EL (cell line): ENCODE measurements around the gene PMEPA1.
A peak's percentile ranks its signal among the peaks of the same experiment; 100 is the strongest.

Experiments
- DNase-seq: peaks from one replicate; pipeline ENCODE4 v3.0.0-alpha.2; 2016

The PMEPA1 gene, protein sequence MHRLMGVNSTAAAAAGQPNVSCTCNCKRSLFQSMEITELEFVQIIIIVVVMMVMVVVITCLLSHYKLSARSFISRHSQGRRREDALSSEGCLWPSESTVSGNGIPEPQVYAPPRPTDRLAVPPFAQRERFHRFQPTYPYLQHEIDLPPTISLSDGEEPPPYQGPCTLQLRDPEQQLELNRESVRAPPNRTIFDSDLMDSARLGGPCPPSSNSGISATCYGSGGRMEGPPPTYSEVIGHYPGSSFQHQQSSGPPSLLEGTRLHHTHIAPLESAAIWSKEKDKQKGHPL

DNA sequence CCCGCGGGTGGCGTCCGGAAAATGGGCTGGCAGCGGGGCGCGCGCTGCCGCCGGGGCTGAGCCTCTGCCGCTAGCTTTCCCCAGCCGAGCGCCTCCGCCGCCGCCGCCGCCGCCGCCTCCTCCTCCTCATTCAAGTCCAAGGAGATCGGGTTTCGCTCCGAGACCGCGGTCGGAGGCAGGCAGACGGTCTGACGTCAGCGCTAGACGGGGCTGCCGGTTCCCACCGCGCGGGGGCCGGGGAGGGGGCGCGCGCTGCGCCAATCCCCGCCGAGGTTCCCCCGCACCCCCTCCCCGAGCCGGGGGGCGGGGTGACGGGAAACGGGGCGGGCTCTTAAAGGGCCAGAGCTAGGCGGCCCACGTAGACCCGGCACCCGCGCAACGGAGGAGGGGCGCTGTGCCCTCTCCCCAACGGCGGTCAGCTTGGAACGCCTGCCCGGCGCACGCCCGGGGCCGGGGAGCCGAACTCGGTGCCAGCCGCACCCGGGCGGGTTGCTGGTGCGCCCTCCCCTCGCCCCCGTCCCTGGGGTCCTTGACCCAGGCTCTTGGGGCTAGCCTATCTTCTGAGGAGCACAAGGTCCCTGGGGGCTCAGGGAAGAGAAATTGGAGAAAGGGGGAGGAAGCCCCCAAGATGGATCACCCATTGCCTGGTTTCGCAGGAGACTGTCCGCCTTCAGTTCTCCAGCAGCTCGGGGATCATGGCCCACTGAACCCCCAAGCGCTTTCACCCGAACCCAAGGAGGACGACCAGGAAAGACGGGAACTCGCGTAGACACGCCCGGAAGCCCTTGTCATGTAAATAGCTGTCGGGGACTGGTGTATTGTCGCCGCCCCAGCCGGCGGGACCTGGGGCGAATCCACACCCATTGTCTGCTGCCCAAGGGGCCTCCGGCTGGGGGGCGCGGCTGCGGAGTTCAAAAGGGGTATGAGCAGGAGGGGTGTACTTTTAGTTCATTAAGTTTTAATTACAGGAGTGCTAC is at the start of gene PMEPA1:
Gene PMEPA1, minus strand, starts transcription at position 193 of the 977 bp plus-strand sequence. CDS start 433 bp downstream, outside the sequence.
- peak; percentile 91 for DNase-seq

DNA sequence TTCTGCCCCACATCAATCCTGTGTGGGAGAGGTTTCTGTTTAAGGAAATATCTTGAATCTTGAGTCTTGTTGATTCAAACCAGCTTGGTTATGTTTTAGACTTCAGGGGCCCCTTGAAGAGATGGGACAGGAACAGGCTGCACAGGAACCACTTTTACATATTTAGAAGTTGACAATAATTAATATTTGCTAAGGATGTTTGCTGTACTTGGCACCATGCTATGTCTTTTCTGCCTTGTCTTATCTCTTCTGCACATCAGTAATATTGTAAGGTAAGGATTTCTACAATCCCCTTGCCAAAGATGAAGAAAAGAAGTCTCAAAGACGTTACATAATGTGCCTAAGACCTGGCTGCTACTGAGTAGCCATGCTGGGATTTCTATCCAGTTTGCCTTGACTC is 48.0 kb upstream of the PMEPA1 start:
- DNase-seq = no peak

DNA sequence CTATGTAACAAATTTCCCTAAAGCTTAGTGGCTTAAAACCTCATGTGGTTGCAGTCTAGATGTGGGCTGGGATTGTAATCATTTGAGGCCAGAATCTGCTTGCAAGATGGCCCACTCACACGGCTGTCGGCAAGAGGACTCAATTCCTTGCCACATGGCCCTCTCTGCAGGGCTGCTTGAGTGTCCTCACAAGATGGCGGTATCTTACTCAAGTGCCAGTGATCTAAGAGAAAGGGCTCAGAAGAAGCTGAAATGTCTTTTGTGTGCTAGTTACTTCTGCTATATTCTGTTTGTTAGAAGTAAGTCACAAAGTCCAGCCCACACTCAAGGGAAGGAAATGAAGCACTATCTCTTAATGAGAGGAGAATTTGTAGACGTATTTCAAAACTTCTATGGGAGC is 47.1 kb upstream of the PMEPA1 start:
- DNase-seq = no peak

DNA sequence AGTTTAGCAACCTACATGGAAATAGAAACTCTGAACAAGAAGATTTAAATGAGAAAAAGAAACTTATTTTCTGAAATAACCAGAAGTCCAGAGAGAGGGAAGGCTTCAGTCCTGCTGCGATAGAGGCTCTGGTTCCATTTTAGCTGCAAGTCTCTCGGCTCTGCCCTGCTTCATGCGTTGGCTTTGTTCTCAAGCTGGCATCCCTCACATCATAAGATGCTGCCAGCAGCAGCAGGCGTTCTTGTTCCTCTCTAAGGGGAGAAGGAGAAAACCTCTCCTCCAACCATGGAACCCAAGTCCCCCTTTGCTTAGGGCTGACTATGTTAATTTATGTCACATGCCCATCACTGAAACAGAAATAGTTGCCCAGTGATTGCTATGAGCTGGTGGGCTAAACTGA is 46.4 kb upstream of the PMEPA1 start:
- no peak for DNase-seq

DNA sequence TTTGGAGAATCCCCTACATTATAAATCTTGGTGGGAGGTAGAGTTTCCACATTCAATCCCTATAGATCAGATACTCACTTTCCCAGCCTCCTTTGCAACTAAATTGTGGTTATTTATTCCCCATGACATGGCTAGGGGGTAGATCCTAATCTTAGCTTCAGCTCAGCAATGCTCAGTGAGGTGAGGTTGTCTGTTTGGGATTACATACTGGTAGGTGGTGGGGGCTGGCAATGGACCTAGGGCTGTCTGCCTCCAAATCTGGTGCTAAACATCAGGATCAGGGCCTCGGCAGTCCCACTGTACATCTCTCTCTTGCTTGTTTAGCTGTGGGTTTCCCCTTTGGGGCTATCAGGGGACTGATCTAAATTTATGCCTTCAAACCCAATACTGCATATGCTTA is 45.8 kb upstream of the PMEPA1 start:
- no peak for DNase-seq

DNA sequence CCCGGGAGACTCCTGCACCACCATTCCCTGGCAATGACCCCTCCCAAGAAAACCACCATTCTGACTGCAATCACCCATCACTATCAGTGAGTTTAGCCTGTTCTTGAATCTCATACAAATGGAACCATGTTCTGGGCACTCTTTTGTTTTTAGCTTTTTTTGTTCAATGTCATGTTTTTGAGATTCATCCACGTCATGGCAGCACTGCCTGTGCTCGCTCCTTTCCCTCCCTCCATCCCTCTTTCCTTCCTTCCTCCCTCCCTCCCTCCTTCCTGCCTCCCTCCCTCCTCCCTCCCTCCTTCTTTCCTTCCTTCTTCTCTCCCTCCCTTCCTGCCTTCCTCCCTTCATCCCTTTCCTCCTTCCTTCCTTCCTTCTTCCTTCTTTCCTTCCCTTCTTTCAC is 44.4 kb upstream of the PMEPA1 start:
- no peak for DNase-seq

DNA sequence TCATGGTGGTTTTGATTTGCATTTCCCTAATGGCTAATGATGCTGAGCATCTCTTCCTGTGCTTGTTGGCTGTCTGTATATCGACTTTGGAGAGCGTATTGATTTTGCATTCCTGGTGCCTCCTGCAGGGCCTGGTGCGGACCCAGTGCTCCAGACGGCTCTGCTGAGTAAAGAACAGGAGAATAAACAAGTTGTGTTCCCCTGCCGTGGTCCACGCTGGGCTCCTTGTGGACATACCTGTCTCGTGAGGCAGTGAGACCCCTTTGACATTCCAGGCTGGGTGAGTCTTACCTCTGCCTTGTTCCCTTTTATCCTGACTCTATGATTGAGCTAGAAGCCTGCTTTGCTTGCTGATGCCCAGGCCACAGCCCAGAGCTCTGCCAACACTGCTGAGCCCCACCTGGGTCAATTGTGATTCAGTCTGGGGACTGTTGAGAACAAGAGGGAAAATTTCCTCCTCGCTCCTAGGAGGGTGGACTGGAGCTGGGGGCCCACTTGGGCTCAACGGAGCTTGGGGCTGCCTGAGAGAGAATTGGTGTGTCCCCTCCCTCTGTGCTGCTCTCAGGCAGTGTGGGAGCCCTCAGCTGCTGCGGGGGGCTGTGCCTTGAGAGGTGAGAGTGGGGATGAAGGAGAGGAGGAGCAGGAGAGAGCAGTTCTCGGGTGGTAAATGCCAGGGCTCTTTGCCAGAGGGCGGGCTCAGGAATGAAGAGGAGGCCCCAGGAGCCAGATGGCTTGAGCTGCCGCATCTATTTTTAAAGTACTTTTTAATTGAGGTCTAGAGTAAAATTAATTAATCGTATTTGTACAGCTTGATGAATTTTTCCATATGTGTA is 43.7 kb upstream of the PMEPA1 start:
- no peak for DNase-seq

DNA sequence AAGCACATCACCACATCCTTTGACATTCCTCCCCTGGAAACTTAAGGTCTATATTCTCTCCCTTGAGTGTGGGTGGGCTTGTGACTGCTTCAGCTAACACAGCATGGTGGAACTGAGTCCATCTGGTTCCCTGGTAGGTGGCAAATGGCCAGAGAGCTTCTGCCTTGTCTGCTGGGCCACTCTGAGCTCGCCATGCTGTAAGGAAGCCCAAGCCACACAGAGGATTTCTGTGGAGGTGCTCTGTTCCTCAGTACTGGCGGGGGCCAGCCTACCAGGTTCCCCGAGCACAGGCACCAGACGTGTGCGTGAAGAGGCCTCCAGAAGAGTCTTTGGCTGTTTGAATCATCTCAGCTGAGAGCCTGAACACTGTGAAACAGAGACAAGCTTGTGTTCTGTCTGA is 41.6 kb upstream of the PMEPA1 start:
- no peak for DNase-seq

DNA sequence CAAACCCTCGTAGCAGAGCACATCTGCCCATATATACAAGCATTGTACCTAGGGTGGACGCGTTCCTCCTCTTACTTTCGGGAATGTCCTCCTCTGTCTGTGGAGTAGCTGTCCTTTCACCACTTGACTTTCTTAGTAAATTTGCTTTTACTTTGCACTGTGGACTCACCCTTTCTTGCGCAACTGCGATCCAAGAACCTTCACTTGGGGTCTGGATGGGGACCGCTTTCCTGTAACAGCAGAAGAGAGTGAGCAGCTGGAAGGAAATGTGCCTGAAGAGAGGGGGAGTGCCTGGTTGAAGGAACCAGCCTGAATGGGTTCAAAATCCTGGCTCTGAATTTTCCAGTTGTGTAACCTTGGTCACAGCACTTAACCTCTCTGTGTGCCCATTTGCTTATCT is 40.1 kb upstream of the PMEPA1 start:
- DNase-seq = no peak

DNA sequence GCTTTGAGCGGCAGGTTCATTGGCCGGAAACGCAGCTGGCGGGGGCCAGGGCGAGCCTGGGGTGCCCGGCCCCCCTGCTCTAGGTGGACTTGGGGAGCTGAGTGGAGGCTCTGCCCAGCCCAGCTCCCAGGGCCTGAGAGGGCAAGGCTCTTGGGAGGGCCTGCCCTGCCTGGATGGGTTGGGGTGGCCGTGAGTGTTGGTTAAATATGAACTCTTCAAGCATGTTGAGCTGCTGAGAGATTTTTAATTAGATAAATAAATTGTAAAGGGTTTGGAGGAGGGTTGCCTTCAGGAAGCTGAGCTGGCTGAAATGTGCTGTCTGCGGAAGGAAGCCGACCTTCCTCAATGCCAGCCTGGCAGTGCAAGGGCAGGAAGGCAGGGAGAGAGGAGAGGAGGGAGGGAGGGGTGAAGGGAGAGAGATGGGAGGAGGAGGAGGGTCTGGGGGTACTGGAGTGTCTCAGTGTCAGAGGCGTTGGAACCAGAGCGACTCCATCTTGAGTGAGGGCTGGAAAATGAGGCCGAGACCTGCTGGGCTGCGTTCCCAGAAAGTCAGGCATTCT is 39.4 kb upstream of the PMEPA1 start:
- DNase-seq = no peak

DNA sequence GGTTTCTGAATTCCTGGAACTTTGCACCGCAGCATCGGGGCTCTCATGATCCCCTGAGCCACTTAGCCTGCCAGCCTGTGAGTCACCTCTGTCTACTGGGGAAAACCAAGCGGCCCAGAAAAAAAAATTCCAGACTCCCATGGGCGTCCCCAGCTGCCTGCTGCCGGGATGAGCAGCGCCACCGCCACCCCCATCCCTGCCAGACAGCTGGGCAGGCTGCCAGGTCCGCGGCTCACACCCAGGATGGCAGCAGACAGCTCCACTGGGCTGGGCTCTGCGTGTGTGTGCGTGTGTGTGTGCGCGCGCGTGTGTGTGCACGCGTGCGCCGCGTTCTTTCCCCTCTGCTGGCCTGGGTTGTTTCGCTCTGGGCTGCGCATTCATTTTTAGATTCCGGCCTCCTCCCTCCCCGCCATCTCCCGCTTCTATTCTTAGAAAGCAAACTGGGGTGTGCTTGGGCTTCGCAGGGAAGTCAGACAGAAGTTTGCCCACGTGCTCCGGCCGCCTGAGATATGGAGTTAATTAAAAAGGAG is 38.9 kb upstream of the PMEPA1 start:
- DNase-seq = peak; percentile 86

DNA sequence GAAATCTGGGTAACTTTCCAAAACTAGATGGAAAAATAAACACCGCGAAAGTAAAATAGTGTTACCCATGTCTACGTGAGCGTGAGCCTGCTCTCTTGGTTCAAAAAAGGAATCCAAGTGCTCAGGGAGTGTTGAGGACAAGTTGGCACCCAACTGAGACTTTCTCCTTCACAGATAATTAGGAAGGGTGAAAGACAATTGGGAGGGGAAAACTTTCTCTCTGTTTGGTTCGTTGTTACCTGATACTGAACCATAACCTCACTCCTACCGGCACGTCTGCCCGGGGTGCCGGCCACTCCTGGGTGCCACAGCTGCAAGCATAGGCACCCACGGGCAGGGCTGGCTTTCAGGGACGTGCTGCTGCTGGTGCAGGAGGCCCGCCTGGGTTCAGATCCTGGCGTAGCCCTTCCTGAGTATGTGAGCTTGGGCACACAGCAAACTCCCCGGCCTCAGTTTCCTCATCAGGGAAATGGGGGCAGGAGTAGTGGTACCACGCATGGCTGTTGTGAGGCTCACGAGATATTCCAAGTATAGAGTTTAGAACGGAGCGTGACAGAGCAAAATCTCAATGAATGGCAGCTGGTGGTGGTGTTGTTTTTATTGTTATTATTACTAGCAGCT is 38.2 kb upstream of the PMEPA1 start:
- no peak for DNase-seq

DNA sequence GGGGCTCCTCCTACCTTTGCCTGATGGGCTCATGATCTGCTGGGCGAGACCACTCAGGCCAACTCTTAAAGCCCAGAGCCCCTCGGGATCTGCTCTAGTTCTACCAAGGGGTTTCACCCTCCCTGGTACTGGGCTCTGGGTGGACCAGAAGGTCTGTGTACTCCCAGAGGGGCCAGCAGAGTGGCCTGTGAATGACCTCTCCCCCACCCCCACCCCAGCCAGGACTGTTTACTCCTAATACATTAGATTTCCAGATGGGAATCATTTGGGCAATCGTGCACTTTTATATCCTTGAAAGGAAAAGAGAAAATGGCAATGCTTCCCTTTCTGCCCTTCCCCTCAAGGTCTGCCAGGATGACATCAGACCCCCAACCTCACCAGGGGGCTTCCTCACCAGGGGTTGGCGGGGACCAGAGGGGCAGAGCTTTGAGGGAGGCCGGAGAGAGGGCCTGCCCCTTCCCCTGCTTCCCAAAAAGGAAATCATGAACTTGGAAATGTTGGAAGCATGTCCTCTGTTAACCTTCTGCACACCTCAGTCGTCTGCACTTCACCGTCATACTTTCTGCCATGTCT is 37.1 kb upstream of the PMEPA1 start:
- DNase-seq = no peak

DNA sequence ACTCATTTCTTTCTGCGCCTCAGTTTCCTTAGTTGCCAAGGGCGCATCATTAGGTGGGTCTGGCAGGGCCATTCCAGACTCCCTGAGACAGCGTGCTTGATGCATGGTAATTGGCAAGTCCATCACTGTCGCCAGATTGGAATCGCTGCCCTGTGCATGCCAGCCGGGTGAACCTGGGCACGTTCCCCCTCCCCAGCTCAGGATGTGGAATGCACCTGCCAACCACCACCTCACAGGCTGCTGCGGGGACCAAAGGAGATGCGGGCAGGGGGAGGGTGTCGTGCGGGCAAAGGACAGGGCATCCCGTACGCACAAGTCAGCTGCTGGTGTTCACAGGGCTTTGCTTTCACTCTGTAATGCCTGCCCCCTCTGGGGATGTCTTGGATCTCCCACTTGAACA is 36.4 kb upstream of the PMEPA1 start:
- DNase-seq = no peak

DNA sequence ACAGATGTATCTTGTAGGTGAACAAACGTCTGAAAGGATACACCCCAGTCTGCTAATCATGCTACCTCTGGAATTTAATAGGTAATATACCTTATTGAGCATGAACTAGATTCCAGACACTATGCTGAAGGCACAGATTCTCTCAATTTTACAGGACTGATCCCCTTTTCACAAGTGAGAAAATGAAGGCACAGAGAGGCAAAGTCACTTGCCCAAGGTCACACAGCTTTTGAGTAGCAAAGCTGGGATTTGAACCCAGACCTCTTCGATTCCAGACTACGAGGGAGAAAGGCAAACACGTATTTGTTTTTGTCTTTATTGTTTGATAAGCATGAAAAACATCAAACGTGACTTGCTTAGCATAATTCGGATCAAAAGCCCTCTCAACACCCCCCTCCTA is 34.4 kb upstream of the PMEPA1 start:
- no peak for DNase-seq

DNA sequence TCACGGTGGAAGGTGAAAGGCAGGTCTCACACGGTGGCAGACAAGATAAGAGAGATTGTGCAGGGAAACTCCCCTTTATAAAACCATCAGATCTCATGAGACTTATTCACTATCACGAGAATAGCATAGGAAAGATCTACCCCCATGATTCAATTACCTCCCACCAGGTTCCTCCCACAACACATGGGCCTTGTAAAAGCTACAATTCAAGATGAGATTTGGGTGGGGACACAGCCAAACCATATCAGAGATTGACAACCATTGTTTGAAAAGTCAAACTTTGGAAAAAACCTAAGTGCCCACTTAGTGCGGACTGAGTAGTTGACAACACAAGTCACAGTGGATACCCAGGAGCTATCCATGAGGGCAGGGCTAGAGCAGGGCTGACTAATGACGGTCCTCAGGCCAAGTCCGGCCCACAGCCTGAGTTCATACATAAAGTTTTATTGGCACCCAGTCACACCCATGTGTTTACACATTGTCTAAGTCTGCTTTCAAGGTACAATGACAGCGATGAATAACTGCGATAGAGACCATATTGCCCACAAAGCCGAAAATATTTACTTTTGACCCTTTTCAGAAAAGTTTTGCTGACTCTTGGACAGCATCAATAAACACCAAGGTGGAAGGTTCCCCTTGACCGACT is 33.8 kb upstream of the PMEPA1 start:
- no peak for DNase-seq

DNA sequence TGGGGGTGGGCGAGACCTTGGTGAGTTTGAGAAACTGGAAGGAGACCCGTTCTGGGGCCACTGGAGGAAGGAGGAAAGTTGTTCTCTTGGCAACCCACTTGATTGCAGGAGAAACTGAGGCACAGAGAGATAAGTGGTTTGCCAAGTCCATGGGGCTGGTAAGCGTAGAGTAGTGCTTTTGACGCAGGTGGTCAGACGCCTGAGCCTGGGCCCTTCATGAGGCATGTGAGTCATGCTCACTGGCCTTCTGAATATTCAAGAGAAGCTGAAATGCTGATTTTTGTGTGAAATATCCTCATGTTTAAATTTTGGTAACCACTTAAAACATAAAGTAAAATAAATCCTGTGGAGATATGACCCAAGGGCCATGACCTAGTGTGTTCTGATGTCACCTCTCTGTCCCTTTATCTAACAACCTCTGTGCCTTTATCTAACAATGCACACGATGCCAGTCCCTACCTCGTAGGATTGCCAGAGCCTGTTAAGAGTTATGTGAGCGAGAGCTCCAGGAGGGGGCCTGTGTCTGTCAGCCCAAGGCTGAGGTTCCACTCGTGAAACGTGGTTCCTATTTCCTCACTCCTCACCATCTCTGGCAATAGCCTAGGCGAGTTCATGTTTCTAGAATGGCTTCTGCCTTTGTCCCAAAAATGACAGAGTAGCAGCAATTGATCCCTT is 32.8 kb upstream of the PMEPA1 start:
- DNase-seq = no peak

DNA sequence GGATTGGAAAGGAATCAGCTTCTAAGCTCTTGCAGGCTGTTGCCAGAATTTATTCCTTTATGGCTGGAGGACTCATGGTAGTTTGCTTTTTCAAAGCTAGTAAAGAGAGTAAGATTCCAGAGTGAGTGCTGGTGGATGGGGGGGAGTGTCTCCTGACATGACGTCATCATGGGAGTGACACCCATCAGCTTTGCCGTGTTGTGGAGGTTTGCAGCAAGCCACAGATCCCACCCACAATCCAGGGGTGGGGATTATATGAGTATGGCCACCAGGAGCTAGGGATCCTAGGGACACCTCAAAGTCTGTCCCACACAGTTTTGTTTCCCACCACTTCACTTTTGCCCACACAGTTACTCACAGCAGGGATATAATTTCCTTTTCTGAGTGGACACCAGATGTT is 28.7 kb upstream of the PMEPA1 start:
- no peak for DNase-seq

DNA sequence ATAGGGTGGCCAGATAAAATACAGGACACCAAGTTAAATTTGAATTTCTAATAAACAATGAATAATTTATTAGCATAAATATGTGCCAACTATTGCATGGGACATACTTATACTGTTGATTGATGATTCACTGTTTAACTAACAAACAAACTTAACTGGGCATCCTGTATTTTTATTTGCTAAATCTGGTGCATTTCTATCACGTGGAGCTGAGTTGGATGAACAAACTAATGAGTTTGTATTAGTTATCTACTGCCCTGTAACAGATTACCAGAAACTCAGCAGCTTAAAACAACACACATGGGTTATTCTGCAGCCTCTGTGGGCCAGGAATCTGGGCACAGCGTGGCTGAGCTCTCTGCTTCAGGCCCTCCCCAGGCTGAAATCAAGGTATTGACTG is 28.2 kb upstream of the PMEPA1 start:
- DNase-seq = no peak

DNA sequence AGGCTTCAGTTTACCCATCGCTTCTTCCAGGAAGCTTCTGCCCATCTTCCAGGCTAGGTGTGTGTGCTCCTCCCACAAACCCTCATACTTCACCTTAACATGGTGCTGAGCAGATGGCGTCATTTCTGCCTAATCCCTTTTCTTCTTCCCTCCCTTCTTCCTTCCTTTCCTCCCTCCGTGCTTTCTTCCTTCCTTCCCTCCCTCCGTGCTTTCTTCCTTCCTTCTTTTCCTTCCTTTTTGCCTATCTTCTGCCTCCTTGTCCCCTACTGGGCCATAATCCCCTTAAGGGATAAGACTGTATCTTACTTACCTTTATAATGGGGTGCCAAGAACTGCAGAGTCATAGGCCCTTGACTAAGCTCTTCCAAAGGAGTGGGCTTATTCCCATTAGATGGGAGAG is 27.5 kb upstream of the PMEPA1 start:
- no peak for DNase-seq
